ENCODE measurements around the gene NKIRAS1. TPM values are rescaled to one million over a fixed set of nuclear protein-coding genes. Genes with fewer than 3 reads are reported as not detected.
"Not testable (repeated sequence)": the region's sequence is repeated elsewhere in the genome, so short reads cannot be mapped to it uniquely, and the experiment has no call there.

Gene NKIRAS1
- polyA plus RNA-seq, 3 donors: 14.0 to 20.1 (median 15.2) TPM

DNA sequence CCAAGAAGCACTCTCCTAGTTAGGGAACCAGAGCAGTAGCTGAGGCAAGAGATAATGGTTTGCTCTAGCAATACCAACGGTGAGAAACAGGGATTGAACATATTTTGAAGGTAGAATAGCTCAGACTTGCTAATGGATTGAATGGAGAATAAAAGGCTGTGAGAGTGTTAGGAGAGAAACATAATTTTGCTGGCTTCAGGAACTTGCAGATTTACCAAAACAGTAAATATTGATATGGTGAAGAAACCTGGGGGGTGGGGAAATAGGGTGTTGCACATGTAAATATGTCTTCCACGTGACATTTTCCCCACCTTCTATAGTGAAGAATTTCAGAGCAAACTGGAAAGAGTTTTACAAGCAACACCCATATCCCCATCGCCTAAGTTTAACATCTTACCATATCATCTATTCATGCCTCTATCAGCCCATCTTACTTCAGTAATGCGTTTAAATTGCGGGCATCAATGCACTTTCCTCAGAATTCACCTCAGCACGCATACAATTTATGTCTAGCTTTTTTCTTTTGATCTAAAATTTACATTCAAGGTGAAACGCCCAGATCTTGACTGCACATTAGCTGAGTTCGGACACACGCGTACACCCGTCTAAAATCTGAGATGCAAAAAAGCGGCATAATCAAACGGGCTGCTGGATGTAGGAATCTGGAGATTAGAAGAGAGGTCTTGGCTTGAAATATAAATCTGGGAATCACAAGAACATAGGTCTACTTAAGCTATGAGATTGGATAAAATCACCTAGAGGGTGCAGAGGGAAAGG lies 27.4 kb upstream of the NKIRAS1 start:
- peak; percentile 21 for DNase-seq

DNA sequence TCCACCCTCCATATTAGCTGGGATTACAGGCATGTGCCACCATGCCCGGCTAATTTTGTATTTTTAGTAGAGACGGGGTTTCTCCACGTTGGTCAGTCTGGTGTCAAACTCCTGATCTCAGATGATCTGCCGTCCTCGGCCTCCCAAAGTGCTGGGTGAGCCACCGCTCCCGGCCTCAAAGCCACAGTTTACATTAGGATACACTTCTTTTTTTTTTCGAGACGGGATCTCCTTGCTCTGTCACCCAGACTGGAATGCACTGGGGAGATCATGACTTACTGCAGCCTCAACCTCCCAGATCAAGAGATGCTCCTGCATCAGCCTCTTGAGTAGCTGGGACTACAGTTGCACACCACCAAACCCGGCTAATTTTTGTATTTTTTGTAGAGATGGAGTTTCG lies 25.8 kb upstream of the NKIRAS1 start:
- DNase-seq: no peak

DNA sequence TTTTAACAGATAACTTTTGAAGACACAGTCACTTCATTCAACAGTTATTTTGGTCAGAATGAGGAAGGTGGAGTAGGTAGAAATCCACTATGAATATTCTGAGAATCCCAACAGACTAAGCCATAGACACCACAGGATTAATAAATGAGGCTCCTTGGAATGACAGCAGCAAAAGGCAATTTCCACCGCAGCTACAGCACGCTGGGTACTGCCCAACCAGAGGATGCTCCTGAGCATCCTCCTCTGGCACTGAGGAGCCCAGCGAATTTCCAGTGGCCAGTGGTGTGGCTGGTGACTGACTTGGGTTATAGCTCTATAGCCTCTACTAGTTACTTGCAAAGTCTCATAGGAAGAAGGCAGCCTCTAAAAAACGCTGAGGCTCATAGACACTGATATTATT lies 24.6 kb upstream of the NKIRAS1 start:
- DNase-seq: no peak

DNA sequence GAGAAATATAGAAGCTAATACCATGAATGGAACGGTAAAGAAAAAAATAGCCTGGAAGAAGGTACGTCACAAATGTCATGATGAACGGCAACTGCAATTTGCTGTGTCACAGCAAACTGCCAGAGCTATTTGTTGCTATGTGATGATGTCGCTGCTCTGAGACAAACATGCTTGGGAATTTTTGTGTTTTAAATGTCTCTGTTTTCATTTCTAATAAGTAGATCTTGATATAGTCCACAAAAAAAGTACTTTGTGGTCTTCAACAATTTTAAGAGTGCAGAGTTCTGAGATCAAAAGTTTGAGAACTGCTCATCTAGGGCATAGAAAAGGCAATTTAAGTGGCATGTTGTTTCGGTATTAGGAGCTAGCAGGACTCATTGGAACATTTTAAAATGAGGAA lies 24.0 kb upstream of the NKIRAS1 start:
- no peak for DNase-seq

DNA sequence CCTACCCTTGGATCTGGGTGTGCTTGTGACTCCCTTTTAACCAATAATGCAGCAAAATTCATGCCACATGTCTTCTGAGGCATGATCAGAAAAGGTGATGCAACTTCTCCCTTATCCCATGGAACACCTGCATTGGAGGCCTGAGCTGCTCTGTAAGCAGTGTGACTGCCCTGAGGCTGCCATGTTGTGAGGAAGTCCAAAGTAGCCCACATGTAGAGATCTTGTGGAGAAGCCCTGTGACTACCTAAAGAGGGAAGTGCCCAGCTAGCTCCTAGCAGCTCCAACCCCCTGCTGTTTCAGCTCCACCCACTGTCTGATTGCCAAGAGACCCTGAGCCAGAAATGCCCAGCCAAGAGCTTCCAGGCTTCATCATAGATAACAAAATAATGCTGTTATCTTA lies 21.9 kb upstream of the NKIRAS1 start:
- DNase-seq: no peak

DNA sequence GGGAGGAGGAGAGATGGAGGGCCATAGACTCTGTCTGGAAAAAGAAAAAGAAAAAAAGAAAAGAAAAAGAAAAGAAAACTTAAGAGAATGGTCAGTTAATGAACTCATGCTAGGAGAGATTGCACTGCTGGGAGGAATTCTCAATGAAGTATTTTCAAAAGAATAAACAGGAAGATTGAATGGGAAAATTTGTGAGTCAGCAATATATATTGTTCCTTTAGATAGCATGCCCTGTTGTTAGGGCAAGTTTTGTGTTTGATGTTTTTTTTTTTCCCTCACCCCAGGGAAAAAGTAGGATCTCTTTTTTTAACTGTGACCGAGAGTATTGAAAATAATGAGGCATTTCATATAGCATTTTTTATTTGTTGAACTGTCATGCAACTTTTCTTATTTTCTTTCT lies 20.5 kb upstream of the NKIRAS1 start:
- no peak for DNase-seq

DNA sequence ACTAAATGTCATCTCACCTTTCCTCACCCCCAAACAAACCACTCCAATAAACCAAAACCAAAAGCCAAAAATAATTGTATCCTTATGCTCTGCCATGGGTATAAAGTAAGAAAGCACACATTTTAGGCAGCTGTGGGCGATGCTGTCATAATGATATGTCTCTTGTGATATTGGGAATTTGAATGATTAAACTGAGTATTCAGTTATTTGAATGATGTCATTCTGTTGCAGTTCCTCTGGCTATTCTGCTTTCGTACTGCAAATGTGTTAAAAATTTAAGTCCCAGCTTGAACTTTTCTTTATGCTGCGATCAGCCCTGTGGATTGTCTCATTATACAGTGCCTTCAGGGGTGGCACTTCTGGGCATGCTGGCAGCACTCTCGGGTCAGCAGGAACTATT lies 17.5 kb upstream of the NKIRAS1 start:
- DNase-seq: no peak

DNA sequence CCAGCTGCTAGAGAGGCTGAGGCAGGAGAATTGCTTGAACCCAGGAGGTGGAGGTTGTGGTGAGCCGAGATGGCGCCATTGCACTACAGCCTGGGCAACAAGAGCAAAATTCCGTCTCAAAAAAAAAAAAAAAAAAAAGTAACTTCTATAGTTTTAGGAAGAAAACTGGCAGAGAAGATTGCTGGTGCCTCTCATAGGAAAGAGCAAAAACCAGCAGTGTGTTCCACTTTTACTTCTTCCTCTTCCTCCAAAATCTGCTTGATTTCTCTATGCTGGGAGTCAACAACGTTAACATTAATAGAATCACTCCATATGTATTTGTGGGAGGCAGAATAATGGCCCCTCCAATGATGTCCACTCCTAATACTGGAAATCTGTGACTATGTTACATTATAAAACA lies 15.8 kb upstream of the NKIRAS1 start:
- no peak for DNase-seq

DNA sequence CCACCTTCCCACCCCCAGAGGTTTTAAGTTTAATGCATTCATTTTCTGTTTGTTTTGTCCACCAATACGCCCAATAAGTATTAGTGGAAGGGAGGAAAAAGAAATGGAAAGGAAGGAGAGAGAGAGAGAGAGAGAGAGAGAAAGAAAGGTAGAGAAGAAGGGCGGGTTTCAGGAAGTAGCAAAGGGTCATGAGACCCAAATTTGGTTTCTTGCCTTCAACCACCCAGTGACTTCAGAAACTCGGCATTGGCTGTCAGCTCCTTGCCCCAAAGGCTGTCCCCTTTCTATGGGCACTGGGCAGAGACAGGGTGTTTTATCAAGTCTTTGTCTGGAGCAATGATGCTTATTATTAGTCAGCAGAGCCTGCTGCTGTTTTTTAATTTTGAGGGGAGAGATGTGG lies 14.8 kb upstream of the NKIRAS1 start:
- DNase-seq: no peak

DNA sequence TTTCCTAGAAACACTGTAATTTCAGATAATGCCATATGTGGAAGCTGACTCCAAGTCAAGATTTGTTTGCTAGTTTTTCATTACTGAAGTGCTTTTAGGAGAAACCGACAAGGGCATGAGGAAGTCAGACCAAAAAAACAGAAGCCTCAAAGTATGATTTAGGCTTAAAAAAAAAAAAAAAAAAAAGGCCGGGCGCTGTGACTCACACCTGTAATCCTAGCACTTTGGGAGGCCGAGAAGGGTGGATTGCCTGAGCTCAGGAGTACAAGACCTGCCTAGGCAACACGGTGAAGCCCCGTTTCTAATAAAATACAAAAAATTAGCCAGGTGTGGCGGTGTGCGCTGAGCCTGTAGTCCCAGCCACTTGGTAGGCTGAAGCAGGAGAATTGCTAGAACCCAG lies 11.7 kb upstream of the NKIRAS1 start:
- no peak for DNase-seq

DNA sequence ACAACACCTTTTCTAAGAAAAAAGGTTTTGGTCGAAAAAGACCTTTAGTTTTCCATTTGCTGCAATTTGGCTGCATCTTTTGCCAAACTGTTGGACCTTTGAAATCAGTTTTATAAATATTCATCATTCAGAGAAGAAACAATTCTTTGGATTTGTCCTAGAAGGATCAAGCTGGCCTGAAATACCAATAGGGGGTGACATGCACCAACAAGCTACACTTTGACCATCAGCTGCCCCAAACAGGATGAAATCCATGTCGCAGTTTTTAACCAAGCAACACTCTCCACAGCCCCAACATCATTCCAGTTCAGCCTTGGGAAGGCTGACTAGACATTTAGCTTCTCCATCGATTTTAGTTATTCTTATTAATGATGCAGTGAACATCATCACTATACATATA lies 9.9 kb upstream of the NKIRAS1 start:
- DNase-seq: no peak

DNA sequence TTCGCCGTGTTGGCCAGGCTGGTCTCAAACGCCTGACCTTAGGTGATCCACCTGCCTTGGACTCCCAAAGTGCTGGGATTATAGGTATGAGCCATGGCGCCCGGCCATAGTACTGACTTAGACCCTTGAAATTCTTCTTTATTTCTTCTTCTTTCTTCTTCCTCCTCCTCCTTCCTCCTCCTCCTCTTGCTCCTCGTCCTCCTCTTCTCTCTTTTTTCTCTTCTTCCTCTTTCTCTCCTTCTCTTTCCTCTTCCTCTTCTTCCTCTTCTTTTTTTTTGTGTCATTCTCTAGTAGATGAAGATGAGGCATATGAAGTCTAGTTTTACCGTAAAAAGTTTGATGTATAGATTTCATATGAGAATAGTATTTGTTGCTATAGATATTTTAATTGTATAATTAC lies 9.5 kb upstream of the NKIRAS1 start:
- no peak for DNase-seq

DNA sequence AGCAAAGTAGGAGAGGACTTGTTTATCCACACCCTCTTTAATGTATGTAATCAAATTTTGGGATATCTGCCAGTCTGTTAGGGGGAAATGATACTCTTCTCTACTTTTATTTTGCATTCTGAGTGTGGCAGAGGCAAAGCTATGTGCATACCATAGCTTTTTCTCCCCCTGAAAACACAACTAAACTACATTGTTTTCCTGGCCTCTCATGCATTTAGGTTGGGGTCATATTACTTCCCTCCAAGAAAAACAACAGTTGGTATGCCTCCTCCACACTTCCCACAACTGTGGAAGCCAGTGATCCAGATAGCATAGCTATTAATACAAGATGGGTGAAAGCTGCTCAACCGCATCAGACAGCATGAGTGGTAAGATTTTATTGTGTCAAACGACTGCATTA lies 7.0 kb upstream of the NKIRAS1 start:
- DNase-seq: peak; percentile 83

DNA sequence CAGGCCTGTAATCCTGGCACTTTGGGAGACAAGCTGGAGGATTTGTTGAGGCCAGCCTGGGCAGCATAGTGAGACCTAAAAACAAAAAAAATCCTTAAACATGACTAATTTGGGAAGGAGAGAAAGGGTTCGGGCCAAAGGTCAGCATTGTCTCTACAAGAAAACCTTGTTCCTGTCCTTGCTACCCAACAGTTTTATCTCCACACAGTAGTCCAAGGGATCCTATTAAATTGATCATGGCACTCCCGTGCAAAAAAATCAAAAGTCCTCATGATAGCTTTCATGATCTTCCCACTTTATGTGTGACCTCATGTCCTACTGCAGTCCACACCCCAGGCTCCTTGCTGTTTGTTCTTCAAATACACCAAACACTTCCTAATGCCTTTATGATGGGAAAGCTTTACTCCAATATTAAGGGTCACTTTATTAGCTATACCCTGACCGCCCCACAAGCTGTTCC lies 4.3 kb upstream of the NKIRAS1 start:
- no peak for DNase-seq

DNA sequence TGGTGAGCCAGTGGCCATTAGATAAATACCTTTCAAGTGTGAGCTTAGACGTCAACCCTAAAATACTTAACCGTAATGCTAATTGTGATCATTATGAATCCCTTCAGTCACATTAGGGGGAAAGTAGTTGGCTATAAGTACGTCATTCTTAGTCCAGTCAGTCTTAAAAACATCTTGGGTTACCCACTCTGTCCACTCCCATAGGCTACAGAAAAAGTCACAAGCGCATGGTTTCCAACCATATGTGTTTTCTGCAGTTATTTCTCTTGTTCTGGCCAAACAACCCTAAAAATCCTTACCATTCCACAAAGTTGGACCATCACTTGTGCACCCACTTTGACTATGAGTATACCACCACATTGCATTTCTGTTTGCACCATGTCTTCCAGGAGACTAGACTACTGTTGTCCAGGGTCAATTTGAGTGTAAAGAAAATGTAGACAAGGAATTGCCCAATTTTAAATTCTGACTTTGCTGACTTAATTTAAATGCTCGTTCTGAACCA lies 3.4 kb upstream of the NKIRAS1 start:
- no peak for DNase-seq

DNA sequence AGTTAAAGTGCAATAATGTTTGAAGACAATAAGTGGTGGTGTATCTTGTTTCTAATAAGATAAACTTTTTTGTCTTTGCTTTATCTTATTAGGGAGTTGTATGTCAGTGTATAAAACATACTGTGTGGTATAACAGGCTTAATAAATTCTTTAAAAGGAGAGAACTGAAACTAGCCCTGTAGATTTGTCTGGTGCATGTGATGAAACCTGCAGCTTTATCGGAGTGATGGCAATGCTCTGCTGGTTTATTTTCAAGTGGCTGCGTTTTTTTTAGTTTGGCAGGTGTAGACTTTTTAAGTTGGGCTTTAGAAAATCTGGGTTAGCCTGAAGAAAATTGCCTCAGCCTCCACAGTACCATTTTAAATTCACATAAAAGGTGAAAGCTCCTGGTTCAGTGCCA lies 2.8 kb upstream of the NKIRAS1 start:
- DNase-seq: no peak

DNA sequence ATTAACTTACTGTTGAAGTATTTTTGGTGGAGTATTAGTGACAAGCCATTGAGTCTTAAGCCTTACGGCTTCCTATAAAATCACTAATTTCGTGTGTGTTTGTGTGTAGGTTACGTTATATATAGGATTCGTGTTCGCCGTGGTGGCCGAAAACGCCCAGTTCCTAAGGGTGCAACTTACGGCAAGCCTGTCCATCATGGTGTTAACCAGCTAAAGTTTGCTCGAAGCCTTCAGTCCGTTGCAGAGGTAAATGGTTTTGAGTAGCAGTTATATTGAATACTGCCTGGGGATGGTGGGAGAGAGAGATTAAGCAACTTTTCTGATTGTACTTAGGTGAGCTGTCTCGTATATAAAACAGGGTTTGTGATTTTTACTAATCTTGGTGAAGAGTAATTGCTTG lies 1.5 kb upstream of the NKIRAS1 start:
- not testable (repeated sequence) for DNase-seq

DNA sequence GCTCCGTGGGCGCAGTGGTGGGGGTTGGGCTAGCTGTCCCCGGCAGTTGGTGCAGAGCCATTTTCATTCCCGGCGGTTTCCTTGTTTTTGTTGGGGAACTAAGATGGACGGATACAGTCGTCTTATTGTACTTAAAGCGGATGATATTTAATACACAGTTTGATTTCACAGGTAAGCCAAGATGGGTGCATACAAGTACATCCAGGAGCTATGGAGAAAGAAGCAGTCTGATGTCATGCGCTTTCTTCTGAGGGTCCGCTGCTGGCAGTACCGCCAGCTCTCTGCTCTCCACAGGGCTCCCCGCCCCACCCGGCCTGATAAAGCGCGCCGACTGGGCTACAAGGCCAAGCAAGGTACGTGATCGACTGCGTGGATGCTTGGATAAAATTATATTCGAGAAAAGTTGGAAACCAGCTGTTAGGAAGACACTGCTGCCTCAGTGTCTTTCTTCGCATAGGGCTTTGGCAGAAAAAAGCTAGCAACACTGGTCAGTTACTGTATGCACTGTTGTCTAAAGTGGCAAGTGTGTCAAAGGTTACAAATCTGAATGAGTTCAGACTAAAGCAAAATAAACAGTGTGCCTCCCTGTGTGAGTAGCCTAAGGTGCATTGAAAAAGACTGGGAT lies 1.0 kb upstream of the NKIRAS1 start:
- DNase-seq: peak; percentile 56

DNA sequence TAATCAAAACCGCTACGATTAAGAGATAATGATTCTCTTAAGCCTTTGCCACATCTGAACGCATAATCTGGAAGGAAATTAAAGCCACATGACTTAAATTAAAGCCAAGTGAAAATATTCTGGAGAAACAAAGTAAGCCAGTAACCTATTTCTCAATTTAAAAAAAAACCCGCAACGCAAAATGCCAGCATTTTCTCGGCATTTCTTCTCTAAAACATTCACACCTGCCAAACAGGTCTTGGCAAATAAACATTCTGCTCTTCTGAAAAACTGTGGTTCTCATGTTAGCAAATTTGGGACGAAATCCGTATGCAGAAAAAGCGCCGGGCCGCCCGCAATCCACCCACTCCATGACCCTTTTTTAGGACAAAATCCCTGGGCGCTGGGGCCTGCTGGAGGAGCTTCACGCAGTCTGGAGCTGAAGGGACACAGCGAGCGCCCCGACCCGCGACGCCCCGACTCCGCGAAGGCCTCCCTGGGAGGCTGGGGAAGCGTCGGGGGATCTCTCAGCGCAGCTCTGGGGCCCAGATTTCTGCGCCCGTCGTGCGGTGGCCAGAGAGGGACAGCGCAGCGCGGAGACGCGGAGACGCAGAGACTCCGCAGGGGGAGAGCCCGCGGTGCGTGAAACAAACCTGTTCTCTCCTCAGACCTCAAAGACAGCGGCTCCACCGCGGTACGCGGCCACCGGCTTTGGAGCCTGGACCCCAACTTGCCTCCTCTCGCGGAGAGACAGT lies 471 bp downstream of the NKIRAS1 start:
- no peak for DNase-seq

DNA sequence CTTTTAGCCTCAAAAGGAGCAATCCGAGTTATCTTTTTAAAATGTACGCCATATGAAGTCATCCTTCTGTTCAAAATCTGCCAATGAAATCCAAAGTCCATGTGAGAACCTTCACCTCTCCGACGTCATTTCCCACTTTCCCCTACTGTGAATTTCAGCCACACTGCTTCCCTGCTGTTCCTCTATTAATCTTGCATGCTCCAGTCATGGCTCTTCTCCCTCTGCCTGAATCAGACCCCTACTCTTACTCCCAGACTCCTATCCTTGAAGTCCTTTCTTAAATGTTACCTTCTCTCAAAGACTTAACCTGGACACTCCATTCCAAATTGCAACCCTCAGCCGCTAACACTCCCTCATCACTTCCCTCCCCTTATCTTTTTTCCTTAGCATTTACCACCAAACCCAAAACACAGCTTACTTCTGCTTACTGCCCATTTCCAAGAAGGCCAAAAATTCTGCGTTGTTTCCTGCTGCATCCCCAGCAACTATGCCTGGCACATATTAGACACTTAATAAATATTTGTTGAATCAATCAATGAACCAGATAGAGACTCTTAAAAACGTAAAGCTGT lies 1.2 kb downstream of the NKIRAS1 start:
- no peak for DNase-seq

DNA sequence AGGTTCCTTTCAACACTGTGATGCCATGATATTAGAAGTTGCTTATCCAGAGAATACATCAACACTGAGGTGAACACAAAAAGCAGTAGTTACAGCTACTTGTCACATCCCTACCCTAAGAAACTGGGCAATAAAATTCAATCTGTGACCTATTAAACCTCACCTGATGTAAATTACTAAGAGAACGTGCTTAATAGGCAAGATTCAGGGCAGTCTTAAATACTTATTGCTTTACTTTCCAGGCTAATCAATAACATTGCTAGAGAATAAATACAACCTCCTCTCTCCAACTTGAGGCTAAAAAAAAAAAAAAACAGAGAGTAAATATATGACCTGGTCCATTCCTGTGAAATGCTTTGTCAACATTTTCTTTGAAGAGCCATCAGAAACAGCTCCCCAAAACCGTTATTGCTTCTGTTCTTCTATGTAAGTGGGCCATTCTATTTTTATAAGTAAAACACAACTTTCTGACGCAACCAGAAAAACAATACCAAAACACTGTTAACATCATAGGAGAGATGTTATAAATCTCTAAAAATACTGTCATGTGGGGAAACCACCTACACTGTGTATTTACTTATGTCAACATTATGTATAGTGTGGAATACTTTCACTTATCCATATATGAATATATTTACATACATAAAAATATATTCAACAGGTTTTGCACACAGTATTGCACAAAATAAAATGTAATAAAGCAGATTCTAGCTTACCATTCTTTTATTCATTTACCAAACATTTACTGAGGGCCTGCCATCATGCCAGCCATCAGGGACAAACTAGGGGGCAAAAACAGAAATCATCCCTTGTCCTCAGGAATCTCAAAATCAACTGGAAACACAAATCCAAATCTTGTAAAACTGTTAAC lies 2.7 kb downstream of the NKIRAS1 start:
- DNase-seq: no peak

DNA sequence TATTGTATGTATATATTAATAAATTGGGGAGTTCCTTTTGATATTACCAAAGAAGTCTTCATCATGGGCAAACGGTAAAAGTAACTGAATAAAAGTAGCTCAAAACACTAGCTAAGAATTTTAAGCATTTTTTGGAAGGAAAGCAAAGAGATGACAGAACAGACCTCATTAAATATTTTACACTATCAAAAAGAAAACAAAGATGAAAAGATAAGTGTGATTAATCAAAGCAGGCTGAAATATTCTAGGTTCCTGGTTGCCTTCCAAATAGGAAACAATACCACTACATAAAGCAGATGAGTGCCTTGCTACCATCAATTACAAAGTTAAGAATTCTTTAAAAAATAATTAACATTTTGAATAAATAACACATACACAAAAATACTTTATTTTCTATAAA lies 3.6 kb downstream of the NKIRAS1 start:
- no peak for DNase-seq

Measured in renal pelvis (tissue), 4 donors.